ENCODE measurements around the gene PALS1.

The PALS1 gene

DNA sequence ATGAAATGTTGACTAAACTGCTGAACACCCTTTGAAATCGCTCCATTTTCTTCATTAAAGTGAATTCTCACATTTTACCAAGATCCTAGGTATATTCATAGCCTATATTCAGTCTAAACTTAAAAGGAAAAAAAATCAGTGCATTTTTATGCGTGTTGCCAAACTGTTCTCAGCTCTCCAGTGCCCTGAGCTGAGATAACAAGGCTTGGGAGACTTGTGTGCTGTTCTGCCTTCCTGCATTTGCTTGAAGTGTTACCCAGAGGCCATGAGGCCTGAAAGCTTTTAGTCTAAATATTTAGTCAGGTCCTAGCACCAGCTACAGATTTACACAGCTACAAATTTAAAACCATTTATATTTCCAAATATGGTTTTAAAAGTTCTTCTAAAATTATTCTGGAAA is 8.6 kb upstream of the PALS1 start:
- Histone ChIP-seq H3K79me2 (ENCODE audit: insufficient read depth, low read length) (no peaks in the 10 kb centered on the region), H3K4me3 (ENCODE audit: insufficient read depth, low read length, poor library complexity, severe bottlenecking) (no peak overlapping the region), H3K9me3 (ENCODE audit: insufficient read depth, low read length) (no peaks in the 10 kb centered on the region), H3K9me2 (replicated peaks; ENCODE audit: insufficient read depth, low read length) (no peaks in the 10 kb centered on the region), H3K27me3 (ENCODE audit: low read length) (no peaks in the 10 kb centered on the region), H3K36me3 (ENCODE audit: low read length) (no peaks in the 10 kb centered on the region), H3K4me2 (ENCODE audit: low read depth, low read length, poor library complexity, severe bottlenecking) (no peak overlapping the region), H4K20me1 (ENCODE audit: low read depth, low read length) (no peaks in the 10 kb centered on the region), H2AFZ (ENCODE audit: low read depth, low read length, severe bottlenecking) (no peak overlapping the region), H3K27ac (ENCODE audit: low read depth, low read length) (no peak overlapping the region), H3K9ac (ENCODE audit: low read length) (no peak overlapping the region), H3F3A (ENCODE audit: insufficient read depth) (no peaks in the 10 kb centered on the region)
- no peak for TF ChIP-seq EZH2phosphoT487 (conservative IDR thresholded peaks at IDR 0.05; ENCODE audit: low read length)
- TF ChIP-seq CTCF (IDR thresholded peaks at IDR 0.05; ENCODE audit: insufficient read depth, low read length, poor library complexity, severe bottlenecking): no peak

- H2AFZ ChIP-seq (ENCODE audit: low read depth, low read length, severe bottlenecking): no peak overlapping the region
- H3K4me2 ChIP-seq (ENCODE audit: low read depth, low read length, poor library complexity, severe bottlenecking): no peak overlapping the region
- peaks cover 5% of the 10 kb centered on the region; the same call in 1 of the 2 replicates for H4K20me1 ChIP-seq (ENCODE audit: low read depth, low read length)
- H3K4me3 ChIP-seq (ENCODE audit: insufficient read depth, low read length, poor library complexity, severe bottlenecking): no peak overlapping the region
- peaks cover 12% of the 10 kb centered on the region for H3K79me2 ChIP-seq (ENCODE audit: insufficient read depth, low read length)
- H3K9me2 ChIP-seq (replicated peaks; ENCODE audit: insufficient read depth, low read length): no peaks in the 10 kb centered on the region
- no peaks in the 10 kb centered on the region for H3K36me3 ChIP-seq (ENCODE audit: low read length)
- TF ChIP-seq EZH2phosphoT487 (conservative IDR thresholded peaks at IDR 0.05; ENCODE audit: low read length) (no peak), CTCF (IDR thresholded peaks at IDR 0.05; ENCODE audit: insufficient read depth, low read length, poor library complexity, severe bottlenecking) (no peak)
- no peak overlapping the region for H3K9ac ChIP-seq (ENCODE audit: low read length)
- no peak overlapping the region for H3K27ac ChIP-seq (ENCODE audit: low read depth, low read length)
- H3K27me3 ChIP-seq (ENCODE audit: low read length): no peaks in the 10 kb centered on the region
- H3K9me3 ChIP-seq (ENCODE audit: insufficient read depth, low read length): no peaks in the 10 kb centered on the region
- H3F3A ChIP-seq (ENCODE audit: insufficient read depth): no peaks in the 10 kb centered on the region
Measured at GRCh38 chr14:67237591-67237990, 3.6 kb upstream of the PALS1 start.

DNA sequence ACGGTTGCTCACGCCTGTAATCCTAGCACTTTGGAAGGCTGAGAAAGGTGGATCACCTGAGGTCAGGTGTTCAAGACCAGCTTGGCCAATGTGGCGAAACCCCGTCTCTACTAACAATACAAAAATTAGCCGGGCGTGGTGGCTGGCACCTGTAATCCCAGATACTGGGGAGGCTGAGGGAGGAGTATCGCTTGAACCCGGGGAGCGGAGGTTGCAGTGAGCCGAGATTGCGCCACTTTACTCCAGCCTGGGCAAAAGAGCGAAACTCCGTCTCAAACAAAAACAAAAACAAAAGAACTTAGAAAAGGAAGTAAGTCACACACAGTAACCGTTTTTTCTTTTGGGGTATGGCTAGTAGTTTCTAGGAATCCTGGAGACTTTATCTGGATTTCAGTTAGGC is 1.7 kb upstream of the PALS1 start:
- Histone ChIP-seq H3K36me3 (ENCODE audit: low read length) (no peaks in the 10 kb centered on the region), H3K9me2 (replicated peaks; ENCODE audit: insufficient read depth, low read length) (no peaks in the 10 kb centered on the region), H4K20me1 (ENCODE audit: low read depth, low read length) (peaks cover 16% of the 10 kb centered on the region; the same call in 1 of the 2 replicates), H3K4me2 (ENCODE audit: low read depth, low read length, poor library complexity, severe bottlenecking) (no peak overlapping the region), H3K9ac (ENCODE audit: low read length) (no peak overlapping the region), H3K79me2 (ENCODE audit: insufficient read depth, low read length) (peaks cover 30% of the 10 kb centered on the region), H3K9me3 (ENCODE audit: insufficient read depth, low read length) (no peaks in the 10 kb centered on the region), H3K27me3 (ENCODE audit: low read length) (no peaks in the 10 kb centered on the region), H3K4me3 (ENCODE audit: insufficient read depth, low read length, poor library complexity, severe bottlenecking) (no peak overlapping the region), H3F3A (ENCODE audit: insufficient read depth) (no peaks in the 10 kb centered on the region), H2AFZ (ENCODE audit: low read depth, low read length, severe bottlenecking) (no peak overlapping the region), H3K27ac (ENCODE audit: low read depth, low read length) (no peak overlapping the region)
- TF ChIP-seq CTCF (IDR thresholded peaks at IDR 0.05; ENCODE audit: insufficient read depth, low read length, poor library complexity, severe bottlenecking) (no peak), EZH2phosphoT487 (conservative IDR thresholded peaks at IDR 0.05; ENCODE audit: low read length) (no peak)

Data from SU-DHL-6 (cell line).